ENCODE results near the gene INKA2.

The INKA2 gene

GRCh38 chr1:111739925-111740765 lies 950 bp upstream of the INKA2 start:
- TF ChIP-seq CTCF (IDR thresholded peaks at IDR 0.05; ENCODE audit: low read depth, low read length, missing control alignments) = peak; percentile 10
- H3K4me3 ChIP-seq (ENCODE audit: low read depth, low read length) = peak overlapping the region; percentile 49
- DNase-seq (ENCODE audit: low read depth) = peak; percentile 53
- in situ Hi-C loops (cut with HindIII; ENCODE audit: low sequenced_read_pairs) = no loop called here

- peak overlapping the region; percentile 49 for H3K4me3 ChIP-seq (ENCODE audit: low read depth, low read length)
- DNase-seq (ENCODE audit: low read depth) = no peak
- in situ Hi-C loops (cut with HindIII; ENCODE audit: low sequenced_read_pairs) = no loop called here
- no peak for TF ChIP-seq CTCF (IDR thresholded peaks at IDR 0.05; ENCODE audit: low read depth, low read length, missing control alignments)
These were observed 580 bp downstream of the INKA2 start for GRCh38 chr1:111738436-111739193.

GRCh38 chr1:111738133-111738435 lies 1.1 kb downstream of the INKA2 start:
- in situ Hi-C loops (cut with HindIII; ENCODE audit: low sequenced_read_pairs) = no loop called here
- no peak for DNase-seq (ENCODE audit: low read depth)
- peak overlapping the region; percentile 49 for H3K4me3 ChIP-seq (ENCODE audit: low read depth, low read length)
- TF ChIP-seq CTCF (IDR thresholded peaks at IDR 0.05; ENCODE audit: low read depth, low read length, missing control alignments) = no peak

- DNase-seq (ENCODE audit: low read depth) = no peak
- in situ Hi-C loops (cut with HindIII; ENCODE audit: low sequenced_read_pairs) = no loop called here
- TF ChIP-seq CTCF (IDR thresholded peaks at IDR 0.05; ENCODE audit: low read depth, low read length, missing control alignments) = no peak
- peak overlapping the region; percentile 49 for H3K4me3 ChIP-seq (ENCODE audit: low read depth, low read length)
These were observed 1.7 kb downstream of the INKA2 start for GRCh38 chr1:111737216-111738132.

GRCh38 chr1:111736548-111737215 lies 2.5 kb downstream of the INKA2 start:
- no peak for DNase-seq (ENCODE audit: low read depth)
- no peak overlapping the region for H3K4me3 ChIP-seq (ENCODE audit: low read depth, low read length)
- TF ChIP-seq CTCF (IDR thresholded peaks at IDR 0.05; ENCODE audit: low read depth, low read length, missing control alignments) = no peak
- in situ Hi-C loops (cut with HindIII; ENCODE audit: low sequenced_read_pairs) = no loop called here
